Osteoblast (primary cell): ENCODE data around the gene STRBP. TPM values are rescaled to one million over a fixed set of nuclear protein-coding genes. Genes with fewer than 3 reads are reported as not detected.

Source experiments
- DNase-seq: peaks from one replicate; pipeline ENCODE4 v3.0.0; 2011; ENCODE audit warnings: low spot score, mixed read lengths; ENCODE audit not compliant: insufficient read length; ENCODE audit errors: missing footprints
- H2AFZ ChIP-seq: 2 replicates; pipeline ENCODE4 v1.6.0; 2011; ENCODE audit warnings: mild to moderate bottlenecking, low read length
- H3K27ac ChIP-seq: 2 replicates; pipeline ENCODE4 v1.5.1; 2011; ENCODE audit warnings: mild to moderate bottlenecking, low read depth, low read length, moderate library complexity
- H3K27me3 ChIP-seq: 2 replicates; pipeline ENCODE4 v1.6.0; 2012; ENCODE audit warnings: mild to moderate bottlenecking, control low read depth, inconsistent platforms, low read length, moderate library complexity; ENCODE audit not compliant: insufficient read depth
- H3K36me3 ChIP-seq: 2 replicates; pipeline ENCODE4 v1.5.1; 2011; ENCODE audit warnings: mild to moderate bottlenecking, low read length, control low read depth, moderate library complexity; ENCODE audit not compliant: insufficient read depth
- H3K4me1 ChIP-seq: 2 replicates; pipeline ENCODE4 v1.5.1; 2011; ENCODE audit warnings: mild to moderate bottlenecking, low read length, control low read depth, moderate library complexity; ENCODE audit not compliant: insufficient read depth
- H3K4me2 ChIP-seq: 2 replicates; pipeline ENCODE4 v1.6.0; 2011; ENCODE audit warnings: mild to moderate bottlenecking, low read length; ENCODE audit not compliant: insufficient read depth
- H3K4me3 ChIP-seq: fragments of 200-600 bp; sonication (generic); 3 replicates; pipeline ENCODE4 v1.5.1; 2012; ENCODE audit warnings: mild to moderate bottlenecking, low read length, inconsistent platforms; ENCODE audit not compliant: insufficient read depth
- H3K79me2 ChIP-seq: 2 replicates; pipeline ENCODE4 v1.6.0; 2012; ENCODE audit warnings: mild to moderate bottlenecking, low read length, control low read depth, inconsistent platforms; ENCODE audit not compliant: insufficient read depth
- H3K9me3 ChIP-seq: 2 replicates; pipeline ENCODE4 v1.5.1; 2011; ENCODE audit warnings: low read depth, low read length, control low read depth
- H4K20me1 ChIP-seq: 2 replicates; pipeline ENCODE4 v1.6.0; 2012; ENCODE audit warnings: mild to moderate bottlenecking, low read length, control low read depth; ENCODE audit not compliant: insufficient read depth
- CTCF ChIP-seq: IDR thresholded peaks from 2 replicates; pipeline ENCODE4 v1.5.1; 2011; ENCODE audit warnings: mild to moderate bottlenecking, low read depth, low read length, moderate library complexity; ENCODE audit errors: extremely low read depth
- total RNA-seq: library from RNA; depleted of rRNA; stranded (reverse); fragments of >200 nt; gene quantifications from 2 replicates; pipeline ENCODE4 v1.2.3, GENCODE V29; 2012

STRBP gene
- total RNA-seq, 1 donor = 2.9 TPM

GRCh38 chr9:123113185-123113584 lies 155.2 kb downstream of the STRBP start:
- Histone ChIP-seq H3K4me1 (no peaks in the 10 kb centered on the region), H3K4me3 (no peak overlapping the region), H3K4me2 (no peak overlapping the region), H3K9me3 (no peaks in the 10 kb centered on the region), H3K27ac (no peak overlapping the region), H4K20me1 (no peaks in the 10 kb centered on the region), H2AFZ (no peak overlapping the region), H3K36me3 (peaks cover 9% of the 10 kb centered on the region), H3K79me2 (no peaks in the 10 kb centered on the region), H3K27me3 (peaks cover 16% of the 10 kb centered on the region)
- DNase-seq = no peak
- no peak for TF ChIP-seq CTCF

GRCh38 chr9:123112015-123112975 lies 156.1 kb downstream of the STRBP start:
- Histone ChIP-seq H2AFZ (no peak overlapping the region), H3K27ac (no peak overlapping the region), H3K27me3 (peaks cover 16% of the 10 kb centered on the region), H3K36me3 (peaks cover 14% of the 10 kb centered on the region), H3K4me2 (no peak overlapping the region), H3K4me1 (no peaks in the 10 kb centered on the region), H3K79me2 (no peaks in the 10 kb centered on the region), H4K20me1 (no peaks in the 10 kb centered on the region), H3K4me3 (no peak overlapping the region), H3K9me3 (no peaks in the 10 kb centered on the region)
- TF ChIP-seq CTCF = no peak
- no peak for DNase-seq

- Histone ChIP-seq H3K9me3 (no peaks in the 10 kb centered on the region), H3K4me3 (no peak overlapping the region), H3K79me2 (no peaks in the 10 kb centered on the region), H3K4me2 (no peak overlapping the region), H3K4me1 (no peaks in the 10 kb centered on the region), H3K27ac (no peak overlapping the region), H2AFZ (no peak overlapping the region), H3K27me3 (peaks cover 12% of the 10 kb centered on the region), H4K20me1 (peaks cover 4% of the 10 kb centered on the region), H3K36me3 (peaks cover 14% of the 10 kb centered on the region)
- TF ChIP-seq CTCF = no peak
- DNase-seq = peak; percentile 37
Measured at GRCh38 chr9:123111427-123112014, 156.9 kb downstream of the STRBP start.
